ENCODE data around the gene HOXC6. TPM values are rescaled to one million over a fixed set of nuclear protein-coding genes. Genes with fewer than 3 reads are reported as not detected.
A peak's percentile ranks its signal among the peaks of the same experiment; 100 is the strongest.

Gene HOXC6
- total and polyA plus RNA-seq, 8 donors, result 0.14 to 0.41 (median 0.28) TPM; not detected in 2

GRCh38 chr12:54005853-54006558, 22.2 kb upstream of the HOXC6 start:
- intact Hi-C loops (cut with DNase I), result loop anchor here (5.0 to 10.0 kb wide), 3 partner anchors 189 to 201 kb away; no protein-coding TSS in a partner anchor
- H3K36me3 ChIP-seq, result no peaks in the 10 kb centered on the region
- ATAC-seq (peak; percentile 84 to 96 (median 92)), DNase-seq (peak; percentile 72 to 98 (median 90)), FAIRE-seq (no peak)
- TF ChIP-seq CTCF (IDR thresholded peaks at IDR 0.05), result peak; percentile 89 to 96 (median 92)
- H3K4me3 ChIP-seq, result peak overlapping the region in 2 of 4 donors; percentile 9 to 34
- no peak overlapping the region for H3K27ac ChIP-seq
- H3K27me3 ChIP-seq, result peaks cover 0 to 64% (median 5%) of the 10 kb centered on the region in 4 donors
- H3K9me3 ChIP-seq, result no peaks in the 10 kb centered on the region
- 4 to 5% methylated on average over 39 of the region's 39 CpGs for WGBS, 2 donors
- peaks cover 0 to 5% (median 5%) of the 10 kb centered on the region in 3 donors for H3K4me1 ChIP-seq

- H3K9me3 ChIP-seq, result no peaks in the 10 kb centered on the region
- DNase-seq (no peak), ATAC-seq (no peak), FAIRE-seq (no peak)
- WGBS, 2 donors, result 31 to 34% methylated on average over 22 of the region's 22 CpGs
- H3K4me3 ChIP-seq, result peak overlapping the region in 2 of 4 donors; percentile 9 to 34
- H3K36me3 ChIP-seq, result no peaks in the 10 kb centered on the region
- H3K4me1 ChIP-seq, result peaks cover 0 to 5% (median 5%) of the 10 kb centered on the region in 3 donors
- intact Hi-C loops (cut with DNase I), result loop anchor here (5.0 to 10.0 kb wide), 3 partner anchors 188 to 201 kb away; no protein-coding TSS in a partner anchor
- H3K27ac ChIP-seq, result no peak overlapping the region
- peaks cover 0 to 58% (median 5%) of the 10 kb centered on the region in 4 donors for H3K27me3 ChIP-seq
- TF ChIP-seq CTCF (IDR thresholded peaks at IDR 0.05), result no peak
These were observed 21.6 kb upstream of the HOXC6 start for GRCh38 chr12:54006559-54007220.

GRCh38 chr12:54007538-54008259, 20.5 kb upstream of the HOXC6 start:
- Histone ChIP-seq H3K9me3 (no peaks in the 10 kb centered on the region), H3K36me3 (no peaks in the 10 kb centered on the region), H3K27me3 (peaks cover 0 to 54% (median 7%) of the 10 kb centered on the region in 4 donors), H3K27ac (no peak overlapping the region), H3K4me3 (no peak overlapping the region), H3K4me1 (peaks cover 0 to 5% (median 5%) of the 10 kb centered on the region in 3 donors)
- FAIRE-seq (no peak), DNase-seq (no peak), ATAC-seq (no peak)
- WGBS, 2 donors, result 60 to 69% methylated on average over 2 of the region's 2 CpGs
- TF ChIP-seq CTCF (IDR thresholded peaks at IDR 0.05), result no peak
- intact Hi-C loops (cut with DNase I), result loop anchor here (5.0 to 10.0 kb wide), 3 partner anchors 187 to 200 kb away; no protein-coding TSS in a partner anchor

GRCh38 chr12:54008260-54008552, 20.0 kb upstream of the HOXC6 start:
- ATAC-seq (no peak), DNase-seq (no peak), FAIRE-seq (no peak)
- Histone ChIP-seq H3K4me3 (no peak overlapping the region), H3K36me3 (no peaks in the 10 kb centered on the region), H3K9me3 (no peaks in the 10 kb centered on the region), H3K27me3 (peaks cover 0 to 49% (median 7%) of the 10 kb centered on the region in 4 donors), H3K4me1 (peaks cover 0 to 5% (median 5%) of the 10 kb centered on the region in 3 donors), H3K27ac (no peak overlapping the region)
- intact Hi-C loops (cut with DNase I), result loop anchor here (5.0 to 10.0 kb wide), 3 partner anchors 187 to 199 kb away; no protein-coding TSS in a partner anchor
- WGBS, 2 donors, result 18 to 31% methylated on average over 2 of the region's 2 CpGs
- no peak for TF ChIP-seq CTCF (IDR thresholded peaks at IDR 0.05)
